GM19455 (cell line): ENCODE measurements around the gene BZW1.

Experiments used
- ATAC-seq: cut with Tn5 transposase; IDR thresholded peaks from one replicate; pipeline ENCODE4 v1.9.1; 2021; ENCODE audit not compliant: unreplicated experiment

Gene BZW1

DNA sequence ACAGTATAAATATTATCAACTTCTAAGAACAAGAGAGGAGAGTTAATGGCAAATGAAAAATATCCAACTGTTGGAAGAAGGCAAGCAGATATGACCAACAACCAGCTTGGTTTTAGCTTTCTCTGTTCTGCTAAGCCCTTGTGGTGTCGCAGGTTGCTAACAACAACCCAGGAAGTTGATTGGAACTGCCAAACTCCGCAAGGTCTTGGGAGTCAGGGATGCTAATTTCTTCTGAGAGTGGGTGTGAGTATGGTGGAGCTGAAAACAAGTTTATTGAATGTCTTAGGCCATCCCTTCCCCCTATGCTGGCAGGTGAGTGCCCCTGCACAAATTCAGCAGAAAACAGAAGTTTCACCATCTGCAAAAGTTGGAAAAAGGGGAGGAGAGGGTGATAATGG lies 17.5 kb downstream of the BZW1 start:
- ATAC-seq, result no peak

DNA sequence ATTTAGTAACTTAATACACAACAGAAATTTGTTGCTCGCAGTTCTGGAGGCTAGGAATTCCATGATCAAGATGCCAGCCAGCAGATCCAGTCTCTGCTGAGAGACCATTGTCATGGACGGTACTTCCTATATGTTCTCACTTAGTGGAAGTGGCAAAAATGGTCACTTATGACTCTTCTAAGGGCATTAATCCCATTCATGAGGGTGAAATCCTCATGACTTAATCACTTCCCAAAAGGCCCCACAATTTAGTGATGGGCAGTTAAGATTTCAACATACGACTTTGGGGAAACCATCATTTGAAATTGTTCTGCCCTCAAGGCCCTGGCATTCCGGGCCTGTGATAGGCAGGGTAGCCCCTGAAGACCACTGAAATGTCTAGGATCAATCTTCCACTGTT lies 23.0 kb downstream of the BZW1 start:
- ATAC-seq, result no peak

DNA sequence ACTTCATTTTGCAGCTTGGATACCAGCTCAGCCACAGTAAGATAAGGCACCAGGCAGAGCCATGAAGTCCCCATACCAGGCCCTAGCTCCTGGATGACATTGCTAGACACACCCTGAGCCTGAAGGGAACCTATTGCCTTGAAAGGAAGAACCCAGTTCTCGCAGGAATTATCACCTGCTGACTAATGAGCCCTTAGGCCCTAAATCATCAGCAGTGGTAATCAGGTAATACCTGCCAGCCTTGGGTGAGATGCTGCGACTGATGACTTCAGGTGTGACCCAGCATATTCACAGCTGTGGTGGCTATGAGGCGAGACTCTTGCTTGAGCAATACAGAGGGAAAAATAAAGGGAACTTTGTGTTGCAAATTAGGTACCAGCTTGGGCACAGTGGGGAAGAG lies 27.8 kb downstream of the BZW1 start:
- ATAC-seq, result no peak

DNA sequence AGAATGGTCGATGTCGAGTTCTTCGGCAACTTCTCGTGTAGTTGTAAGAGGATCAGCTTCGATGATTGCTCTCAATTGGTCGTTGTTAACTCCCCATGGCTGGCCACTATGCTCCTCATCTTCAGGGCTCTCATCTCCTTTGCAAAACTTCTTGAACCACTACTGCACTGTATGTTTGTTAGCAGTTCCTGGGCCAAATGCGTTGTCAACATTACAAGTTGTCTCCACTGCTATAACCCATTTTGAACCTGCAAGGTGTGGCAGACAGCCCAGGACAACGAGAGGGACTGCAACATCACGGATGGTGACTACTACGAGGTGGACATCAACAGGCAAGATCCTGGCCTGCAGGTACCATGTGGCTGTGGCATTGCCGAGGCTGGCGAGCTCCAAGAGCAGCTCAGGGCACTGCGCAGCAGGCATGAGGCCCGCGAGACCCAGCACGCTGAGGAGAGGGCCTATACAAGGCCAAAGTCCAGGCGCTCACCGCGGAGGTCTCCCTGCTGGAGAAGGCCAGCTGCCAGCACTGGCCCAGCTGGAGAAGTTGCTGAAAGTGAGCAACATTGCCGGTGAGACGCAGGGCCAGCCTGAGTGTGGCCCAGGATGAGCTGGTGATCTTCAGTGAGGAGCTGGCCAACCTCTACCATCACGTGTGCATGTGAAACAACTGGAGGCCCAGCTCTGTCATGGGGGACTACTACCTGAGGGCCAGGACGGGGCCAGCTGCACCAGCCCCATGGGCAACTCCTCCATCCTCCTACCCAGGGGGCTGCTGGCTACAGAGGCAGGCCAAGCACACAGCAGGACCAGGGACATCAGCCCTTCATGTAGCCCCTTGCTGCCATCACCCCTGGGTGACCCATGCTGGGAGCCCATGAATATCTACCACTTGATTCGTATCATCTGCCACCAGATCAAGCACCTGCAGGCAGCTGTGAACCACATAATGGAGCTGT lies 32.6 kb downstream of the BZW1 start:
- no peak for ATAC-seq

DNA sequence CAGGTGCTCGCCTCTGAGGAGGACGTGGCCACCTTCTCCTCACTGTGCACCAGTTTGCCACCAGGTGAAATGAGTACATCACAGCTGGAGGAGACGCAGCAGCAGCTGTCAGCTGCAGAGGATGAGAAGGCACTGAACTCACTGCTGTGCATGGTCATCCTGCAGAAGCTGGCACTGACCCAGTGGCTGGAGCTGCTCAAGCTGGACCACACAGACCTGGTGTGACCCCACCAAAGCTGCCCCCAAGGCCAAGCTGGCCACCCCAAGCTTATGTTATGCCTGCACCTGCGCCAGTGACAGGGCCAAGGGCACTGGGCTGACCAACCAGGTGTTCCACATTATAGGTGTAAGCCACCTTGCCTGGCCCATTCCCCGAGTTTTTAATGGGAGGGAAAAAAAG lies 33.5 kb downstream of the BZW1 start:
- ATAC-seq, result no peak

DNA sequence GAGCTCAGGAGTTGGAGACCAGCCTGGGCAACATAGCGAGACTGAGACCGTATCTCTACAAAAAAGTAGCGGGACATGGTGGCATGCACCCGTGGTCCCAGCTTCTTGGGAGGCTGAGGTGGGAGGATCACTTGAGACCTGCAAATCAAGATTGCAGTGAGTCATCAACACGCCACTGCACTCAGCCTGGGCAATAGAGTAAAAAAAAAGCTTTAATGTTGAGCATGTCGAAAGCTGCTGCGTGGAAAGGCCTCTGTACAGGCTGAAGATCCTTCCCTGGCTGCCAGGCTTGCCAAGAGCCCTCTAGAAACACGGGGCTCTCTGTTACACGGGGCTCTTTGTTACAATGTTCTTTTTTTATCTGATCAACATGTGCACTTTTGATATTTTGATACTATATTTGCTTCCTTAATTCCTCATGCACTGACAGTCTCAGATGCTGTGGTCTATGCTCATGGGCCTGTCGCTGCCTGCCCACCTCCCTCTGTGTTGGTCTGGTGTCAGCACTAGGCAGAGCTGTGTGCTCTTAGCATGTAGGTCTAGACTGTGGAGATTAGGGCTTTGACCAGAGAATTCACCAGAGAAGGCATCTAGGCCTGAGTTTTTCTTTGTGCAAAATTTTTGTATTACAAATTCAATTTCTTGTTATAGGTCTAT lies 34.1 kb downstream of the BZW1 start:
- no peak for ATAC-seq

DNA sequence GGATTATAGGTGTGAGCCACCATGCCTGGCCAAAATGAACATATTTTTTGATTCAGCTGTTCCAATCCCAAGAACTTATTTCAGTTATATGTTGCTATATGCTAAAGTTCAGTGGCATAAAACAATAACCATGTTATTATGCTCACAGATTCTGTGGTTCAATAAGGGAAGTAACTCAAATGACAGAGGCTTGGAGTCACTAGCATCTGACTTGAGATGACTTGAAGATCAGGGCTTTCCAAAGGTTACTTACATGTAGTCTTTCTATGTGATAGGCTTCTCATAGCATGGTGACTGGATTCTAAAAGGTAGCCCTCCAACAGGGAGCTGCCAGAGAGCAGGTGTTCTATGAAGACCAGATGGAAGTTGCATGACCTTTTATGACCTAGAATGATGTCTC lies 35.6 kb downstream of the BZW1 start:
- ATAC-seq, result no peak

DNA sequence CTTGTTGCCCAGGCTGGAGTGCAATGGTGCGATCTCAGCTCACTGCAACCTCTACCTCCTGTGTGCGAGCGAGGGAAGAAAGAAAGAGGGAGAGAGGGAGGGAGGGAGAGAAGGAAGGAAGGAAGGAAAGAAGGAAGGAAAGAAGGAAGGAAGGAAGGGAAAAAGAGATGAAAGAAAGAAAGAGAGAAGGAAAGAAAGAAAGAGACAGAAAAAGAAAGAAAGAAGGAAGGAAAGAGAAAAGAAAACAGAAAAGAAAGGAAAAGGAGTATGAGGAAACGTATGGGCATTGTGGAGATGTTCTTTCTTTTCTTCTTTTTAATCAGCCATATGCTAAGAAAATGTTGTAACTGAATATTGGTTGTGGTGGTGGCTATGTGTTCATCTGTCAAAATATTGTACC lies 36.2 kb downstream of the BZW1 start:
- ATAC-seq, result no peak

DNA sequence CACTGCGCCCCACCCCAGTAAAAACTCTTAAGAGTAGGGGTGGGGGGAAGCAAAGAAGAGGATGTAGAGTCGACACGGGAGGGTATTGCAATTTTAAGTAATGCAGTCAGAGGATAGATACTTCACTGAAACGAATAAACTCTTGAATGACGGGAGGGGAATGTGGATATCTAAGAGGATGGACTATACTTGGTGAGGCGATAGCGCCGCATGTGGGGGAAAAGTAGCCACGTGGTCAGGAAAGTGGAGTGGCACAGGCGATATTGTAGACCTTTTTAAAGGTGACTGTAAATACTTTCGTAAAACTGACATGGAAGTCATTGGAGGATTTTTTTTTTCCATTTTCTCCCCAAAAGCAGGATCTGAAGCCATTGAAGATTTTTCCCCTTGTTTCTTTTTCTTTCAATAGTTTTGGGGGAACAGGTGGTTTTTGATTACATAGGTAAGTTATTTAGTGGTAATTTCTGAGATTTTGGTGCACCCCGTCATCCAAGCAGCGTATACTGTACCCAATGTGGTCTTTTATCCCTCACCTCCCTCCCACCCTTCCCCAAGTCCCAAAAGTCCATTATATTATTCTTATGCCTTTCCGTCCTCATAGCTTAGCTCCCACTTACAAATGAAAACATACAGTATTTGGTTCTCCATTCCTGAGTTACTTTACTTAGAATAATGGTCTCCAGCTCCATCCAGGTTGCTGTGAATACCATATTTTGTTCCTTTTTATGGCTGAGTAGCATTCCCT lies 39.0 kb downstream of the BZW1 start:
- no peak for ATAC-seq

DNA sequence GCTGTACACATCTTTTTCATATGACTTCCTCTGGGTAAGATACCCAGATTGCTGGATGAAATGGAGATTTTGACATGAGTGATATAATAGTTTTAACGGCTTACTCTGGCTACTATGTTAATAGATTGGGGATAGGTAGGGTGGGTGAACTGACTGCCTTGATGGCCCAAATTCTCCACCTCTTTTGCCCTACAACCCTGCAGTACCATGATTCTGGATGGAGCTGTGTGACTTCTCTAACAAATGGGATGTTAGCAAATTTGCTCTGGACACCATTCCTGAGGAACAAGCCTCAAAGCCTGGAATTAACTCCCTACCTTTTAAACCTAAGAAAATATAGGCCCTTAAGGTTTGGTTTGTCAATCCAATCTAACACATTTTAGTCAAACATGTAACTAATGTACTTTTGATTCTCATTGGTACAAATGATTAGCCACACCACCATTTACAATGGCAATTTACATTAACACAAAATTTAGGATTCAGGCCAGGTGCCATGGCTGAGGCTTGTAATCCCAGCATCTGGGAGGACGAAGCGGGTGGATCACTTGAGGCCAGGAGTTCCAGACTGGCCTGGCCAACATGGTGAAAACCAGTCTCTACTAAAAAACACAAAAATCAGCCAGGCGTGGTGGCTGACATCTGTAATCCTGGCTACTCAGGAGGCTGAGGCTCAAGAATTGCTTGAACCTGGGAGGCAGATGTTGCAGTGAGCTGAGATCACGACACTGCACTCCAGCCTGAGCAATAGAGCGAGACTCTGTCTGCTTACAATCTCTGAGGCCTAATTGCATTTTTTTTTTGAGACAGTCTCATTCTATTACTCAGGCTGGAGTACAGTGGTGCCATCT lies 39.9 kb downstream of the BZW1 start:
- no peak for ATAC-seq

DNA sequence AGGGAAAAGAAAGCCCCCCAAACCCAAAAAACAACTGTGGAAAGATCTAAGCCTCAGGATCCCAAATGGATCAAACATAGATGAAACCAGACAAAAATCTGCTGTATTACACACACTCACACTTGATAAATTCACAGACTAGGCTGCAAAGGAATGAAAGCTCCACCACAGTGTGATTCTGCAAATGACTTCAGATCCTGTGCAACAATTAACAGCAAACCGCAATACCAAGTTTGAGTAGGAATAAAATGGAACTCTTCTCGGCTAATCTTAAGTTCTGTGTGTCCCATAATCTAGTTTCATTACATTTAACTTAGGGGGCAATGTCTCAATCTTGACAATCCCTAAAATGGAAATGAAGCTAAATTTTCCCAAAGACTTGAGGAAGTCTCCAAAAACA lies 40.9 kb downstream of the BZW1 start:
- no peak for ATAC-seq

DNA sequence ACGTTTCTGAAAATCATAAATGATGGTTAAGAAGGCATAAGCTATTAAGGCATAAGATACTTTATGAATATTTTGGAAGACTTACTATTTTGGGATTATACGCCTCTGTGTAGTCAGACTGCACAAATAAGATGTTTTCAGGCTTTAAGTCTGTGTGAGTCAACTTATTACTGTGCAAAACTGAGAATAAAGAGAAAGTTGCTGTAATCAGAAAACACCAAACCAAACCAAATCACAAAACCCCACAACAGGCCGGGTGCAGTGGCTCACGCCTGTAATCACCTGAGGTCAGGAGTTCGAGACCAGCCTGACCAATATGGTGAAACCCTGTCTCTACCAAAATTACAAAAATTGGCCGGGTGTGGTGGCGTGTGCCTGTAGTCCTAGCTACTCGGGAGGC lies 45.1 kb downstream of the BZW1 start:
- no peak for ATAC-seq

DNA sequence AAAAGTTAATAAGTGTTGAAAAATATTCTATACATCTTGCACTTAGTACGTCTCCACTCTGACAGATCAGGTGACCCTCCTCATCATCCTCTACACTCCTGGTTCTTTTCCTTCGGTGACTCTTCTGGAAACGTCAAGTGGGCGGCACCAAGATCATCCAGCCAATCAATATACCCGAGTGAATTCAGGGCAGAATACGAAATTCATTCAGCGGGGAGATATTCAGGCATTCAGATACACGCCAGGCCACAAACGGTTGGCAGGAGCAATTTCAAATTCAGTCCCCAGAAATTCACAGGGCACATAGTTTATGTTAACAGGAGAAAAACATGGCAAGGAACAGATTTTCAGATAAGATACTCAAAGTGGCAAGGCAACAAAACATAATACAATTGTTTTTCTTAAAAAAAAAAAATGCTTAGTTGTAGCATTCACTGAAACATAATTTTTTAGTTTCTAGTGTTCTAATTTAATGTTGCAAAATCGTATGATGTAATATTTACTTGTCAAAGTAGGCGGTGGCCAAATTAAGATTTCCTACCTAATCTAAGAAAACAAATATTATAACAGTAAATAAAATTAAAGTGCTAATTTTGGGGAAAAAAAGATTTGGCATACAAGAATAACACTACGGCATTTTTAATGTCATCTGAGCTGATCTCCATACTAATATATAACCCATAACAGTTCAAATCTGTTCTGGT lies 48.5 kb downstream of the BZW1 start:
- ATAC-seq, result no peak

DNA sequence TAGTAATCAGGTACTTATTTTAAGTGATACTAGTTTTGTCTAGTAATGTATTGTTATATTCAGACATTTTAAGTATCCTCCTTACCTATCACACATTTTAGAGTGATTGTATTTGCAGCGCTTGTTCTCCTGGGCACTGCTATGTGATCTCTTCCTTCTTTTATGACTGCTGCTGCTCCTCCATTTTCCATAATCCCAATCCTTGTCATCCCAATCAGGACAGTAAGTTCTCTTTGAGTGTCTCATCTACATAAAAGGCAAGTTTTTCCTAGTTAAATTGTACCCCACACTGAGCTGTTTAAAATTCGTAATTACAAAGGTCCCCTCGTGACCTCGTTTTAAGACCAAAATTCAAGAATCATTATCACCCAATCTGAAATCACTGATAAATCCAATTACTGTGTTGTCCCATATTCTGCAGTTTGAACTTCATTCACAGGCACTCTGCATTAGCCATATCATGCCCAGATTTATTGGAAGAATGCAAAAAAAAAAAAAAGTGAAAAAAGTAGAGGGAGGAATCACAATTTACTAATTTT lies 50.0 kb downstream of the BZW1 start:
- no peak for ATAC-seq

DNA sequence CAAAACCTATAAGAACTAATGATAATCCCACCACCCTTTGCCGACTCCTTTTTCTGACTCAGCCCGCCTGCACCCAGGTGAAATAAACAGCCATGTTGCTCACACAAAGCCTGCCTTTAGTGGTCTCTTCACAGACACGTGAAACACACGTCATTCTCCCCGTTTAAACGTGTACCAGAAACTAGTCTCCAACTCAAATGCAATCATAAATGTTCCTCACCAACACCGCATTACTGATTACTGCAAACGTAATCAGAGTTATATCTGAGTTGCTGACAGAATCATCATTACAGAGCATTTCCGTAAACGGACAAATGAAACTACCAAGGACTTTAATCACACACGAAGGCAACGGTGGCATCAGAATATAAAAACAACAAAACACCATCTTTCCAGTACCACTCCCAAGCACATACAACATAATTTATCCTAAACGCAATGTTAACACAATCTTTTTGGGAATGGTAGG lies 50.9 kb downstream of the BZW1 start:
- ATAC-seq, result no peak

DNA sequence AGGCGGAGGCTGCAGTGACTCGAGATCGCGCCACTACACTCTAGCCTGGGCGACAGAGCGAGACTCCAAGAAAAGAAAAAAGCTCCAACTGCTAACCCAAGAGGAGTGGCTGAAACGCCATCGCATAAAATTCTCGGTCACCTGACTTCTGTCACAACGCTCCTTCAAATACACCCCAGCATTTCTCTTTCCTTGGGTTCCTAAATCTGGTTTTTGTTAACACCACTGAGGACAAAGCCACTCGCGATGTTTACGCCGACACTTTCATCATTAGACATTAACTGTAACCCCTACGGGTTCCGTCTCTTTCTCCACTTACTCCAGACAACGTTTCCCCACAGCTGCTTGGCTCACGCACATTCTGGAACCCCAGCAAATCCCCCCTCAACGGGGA lies 52.1 kb downstream of the BZW1 start:
- ATAC-seq, result peak; percentile 7

DNA sequence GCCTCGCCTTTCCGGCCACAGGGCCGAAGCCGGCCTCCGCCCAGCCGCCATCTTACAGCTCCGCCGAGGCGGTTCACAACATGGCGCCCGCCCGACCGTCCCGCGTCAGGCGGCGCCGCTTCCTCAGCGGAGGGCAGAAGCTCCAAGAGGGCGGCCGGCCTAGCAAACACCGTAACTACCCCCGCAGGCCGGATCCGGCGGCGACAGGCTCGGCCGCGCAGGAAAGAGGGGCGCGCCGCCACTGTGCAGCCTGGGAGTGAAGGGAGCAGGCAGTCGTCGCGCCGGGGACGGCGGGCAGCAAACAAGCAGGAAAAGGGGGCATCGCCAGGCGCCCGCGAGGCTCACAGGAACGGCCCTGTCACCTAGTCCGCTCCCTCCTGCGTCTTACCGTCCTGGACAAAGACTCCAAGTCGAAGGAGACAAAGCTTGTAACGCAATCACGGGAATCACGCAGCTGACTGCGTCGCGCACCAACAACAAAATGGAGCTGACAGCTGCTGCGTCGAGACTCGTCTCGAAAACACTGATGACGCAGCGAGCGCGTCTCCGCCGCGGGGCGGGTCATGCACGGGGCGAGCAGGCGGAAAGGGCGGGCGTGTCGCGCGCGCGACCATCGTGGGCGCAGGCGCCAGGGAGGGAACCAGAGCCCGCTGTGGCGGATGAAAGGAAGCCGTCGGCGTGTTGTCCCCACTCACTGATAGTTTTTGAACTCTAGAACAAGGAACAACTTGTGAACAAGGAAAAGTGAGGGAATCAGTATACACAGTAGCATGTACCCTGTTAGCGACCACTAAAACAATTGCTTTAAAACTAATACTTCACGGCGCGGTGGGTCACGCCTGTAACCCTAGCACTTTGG lies 52.7 kb downstream of the BZW1 start, which contains the start of gene CLK1:
Gene CLK1, minus strand, starts transcription at position 483 of the 859 bp plus-strand sequence. CDS start 2,796 bp downstream, outside the sequence.
- ATAC-seq, result peak; percentile 85

DNA sequence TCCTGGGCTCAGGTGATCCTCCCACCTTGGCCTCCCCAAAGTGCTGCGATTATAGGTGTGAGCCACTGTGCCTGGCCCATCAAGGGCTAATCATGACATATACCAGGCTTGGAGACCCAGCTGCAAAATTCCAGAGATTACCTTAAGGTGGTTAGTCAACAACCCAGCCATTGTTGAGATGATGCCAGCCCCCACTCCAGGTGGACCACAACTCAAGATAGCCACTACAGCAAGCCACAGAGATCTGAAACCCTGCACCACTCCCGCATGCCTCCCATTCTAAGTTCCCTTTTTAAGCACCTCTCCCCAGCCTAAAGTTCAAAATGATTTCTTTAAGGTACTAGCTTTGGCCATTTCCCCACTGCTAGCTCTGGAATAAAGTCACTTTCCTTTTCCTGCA lies 57.3 kb downstream of the BZW1 start:
- no peak for ATAC-seq

DNA sequence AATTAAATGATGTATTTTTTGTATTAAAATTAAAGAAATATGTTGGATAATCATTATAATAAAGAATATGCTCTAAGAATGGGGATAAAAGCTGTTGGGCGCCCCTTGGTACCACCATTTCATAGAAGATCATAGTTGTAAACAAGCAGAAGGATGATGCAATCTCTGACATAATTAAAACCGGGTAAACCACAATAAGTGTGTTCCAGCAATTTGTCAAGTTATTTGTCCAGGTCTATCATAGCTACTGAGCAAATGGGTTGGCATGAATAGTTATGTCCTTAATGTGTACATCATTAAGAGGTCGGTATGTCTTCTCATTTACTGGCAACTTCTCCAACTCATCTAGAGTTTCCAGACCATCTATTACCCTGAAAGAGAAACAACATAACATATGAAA lies 59.4 kb downstream of the BZW1 start:
- no peak for ATAC-seq
